HEK293 (cell line): ENCODE measurements around the gene HMGCS1.

Experiments used
- CTCF ChIA-PET: fragments of 350-600 bp; formaldehyde crosslinking; extraction: SDS; loops from one replicate; lab custom pipeline; 2021; ENCODE audit warnings: antibody characterized with exemption; lab: Yijun Ruan, JAX
- POLR2A ChIA-PET: fragments of 300-600 bp; formaldehyde crosslinking; extraction: SDS; loops from one replicate; lab custom pipeline; 2020; ENCODE audit warnings: antibody characterized with exemption, inconsistent platforms; lab: Yijun Ruan, JAX
- H3K27ac ChIP-seq: fragments of 200-500 bp; sonication (Bioruptor generic); 2 replicates; pipeline ENCODE4 v1.5.1; 2014; ENCODE audit warnings: low read depth, low read length, control low read depth, inconsistent platforms; ENCODE audit errors: extremely low read depth
- H3K36me3 ChIP-seq, 2 experiments: fragments of 200-500 bp in 1 of 2; sonication (Bioruptor generic) in 1 of 2; 1 replicate in 1 of 2; 2 replicates in 1 of 2; pipeline ENCODE4 v1.5.1; 2014 to 2017; ENCODE audit warnings: inconsistent platforms in 2 of 2, low read length in 2 of 2; ENCODE audit not compliant: control insufficient read depth in 2 of 2, insufficient read depth in 1 of 2
- H3K4me1 ChIP-seq: fragments of 200-500 bp; sonication (Bioruptor generic); 2 replicates; pipeline ENCODE4 v1.5.1; 2014; ENCODE audit warnings: mild to moderate bottlenecking, low read length, inconsistent platforms; ENCODE audit not compliant: control insufficient read depth, insufficient read depth
- H3K4me3 ChIP-seq: 2 replicates; pipeline ENCODE4 v1.5.1; 2011; ENCODE audit warnings: low read depth, mild to moderate bottlenecking, control low read depth, low read length, moderate library complexity
- H3K9me3 ChIP-seq: fragments of 200-500 bp; sonication (Bioruptor generic); 2 replicates; pipeline ENCODE4 v1.5.1; 2014; ENCODE audit warnings: low read depth, low read length, inconsistent platforms; ENCODE audit not compliant: control insufficient read depth, insufficient read depth
- AEBP2 ChIP-seq: fragments of 450-650 bp; formaldehyde crosslinking; IDR thresholded peaks from 2 replicates; pipeline ENCODE4 v1.5.1; 2016; ENCODE audit warnings: missing biosample characterization, missing genetic modification characterization, borderline replicate concordance
- GFI1B ChIP-seq: fragments of 450-650 bp; formaldehyde crosslinking; IDR thresholded peaks from 2 replicates; pipeline ENCODE4 v1.5.1; 2016; ENCODE audit warnings: missing biosample characterization, missing genetic modification characterization
- KLF7 ChIP-seq: fragments of 450-650 bp; formaldehyde crosslinking; IDR thresholded peaks from 2 replicates; pipeline ENCODE4 v1.5.1; 2016; ENCODE audit warnings: missing biosample characterization, missing genetic modification characterization, borderline replicate concordance
- REST ChIP-seq: fragments of 450-650 bp; formaldehyde crosslinking; IDR thresholded peaks from 2 replicates; pipeline ENCODE4 v1.5.1; 2016; ENCODE audit warnings: missing biosample characterization, missing genetic modification characterization
- SETDB1 ChIP-seq: IDR thresholded peaks from one replicate; pipeline ENCODE4 v1.6.1; 2017; ENCODE audit warnings: mild to moderate bottlenecking, low read length, moderate library complexity, mixed read lengths; ENCODE audit not compliant: insufficient read length
- TCF7L2 ChIP-seq: IDR thresholded peaks from 2 replicates; pipeline ENCODE4 v1.6.1; 2011; ENCODE audit warnings: low read depth, mild to moderate bottlenecking, inconsistent platforms, low read length, moderate library complexity, borderline replicate concordance
- TRIM28 ChIP-seq: IDR thresholded peaks from 2 replicates; pipeline ENCODE4 v1.6.1; 2011; ENCODE audit warnings: low read length, control low read depth, borderline replicate concordance
- ZBTB26 ChIP-seq: fragments of 450-650 bp; formaldehyde crosslinking; optimal IDR thresholded peaks from 2 replicates; pipeline ENCODE3; 2016; ENCODE audit warnings: missing biosample characterization, mild to moderate bottlenecking, missing genetic modification characterization
- ZBTB6 ChIP-seq: fragments of 450-650 bp; formaldehyde crosslinking; IDR thresholded peaks from 2 replicates; pipeline ENCODE4 v1.5.1; 2017; ENCODE audit warnings: missing biosample characterization, missing genetic modification characterization
- ZEB2 ChIP-seq: fragments of 450-650 bp; formaldehyde crosslinking; IDR thresholded peaks from 2 replicates; pipeline ENCODE4 v1.5.1; 2016; ENCODE audit warnings: missing biosample characterization, missing genetic modification characterization
- ZNF10 ChIP-seq: fragments of 450-650 bp; formaldehyde crosslinking; IDR thresholded peaks from 2 replicates; pipeline ENCODE4 v1.5.1; 2017; ENCODE audit warnings: missing biosample characterization, missing genetic modification characterization
- ZNF16 ChIP-seq: fragments of 450-650 bp; formaldehyde crosslinking; IDR thresholded peaks from 2 replicates; pipeline ENCODE4 v1.5.1; 2016; ENCODE audit warnings: low read depth, missing biosample characterization, missing genetic modification characterization
- ZNF169 ChIP-seq: fragments of 450-650 bp; formaldehyde crosslinking; IDR thresholded peaks from 2 replicates; pipeline ENCODE4 v1.5.1; 2016; ENCODE audit warnings: missing biosample characterization, missing genetic modification characterization
- ZNF248 ChIP-seq: fragments of 450-650 bp; formaldehyde crosslinking; IDR thresholded peaks from 2 replicates; pipeline ENCODE4 v1.5.1; 2017; ENCODE audit warnings: missing biosample characterization, missing genetic modification characterization
- ZNF433 ChIP-seq: fragments of 450-650 bp; formaldehyde crosslinking; IDR thresholded peaks from 2 replicates; pipeline ENCODE4 v1.5.1; 2016; ENCODE audit warnings: missing biosample characterization, missing genetic modification characterization, low read depth
- ZNF596 ChIP-seq: fragments of 450-650 bp; IDR thresholded peaks from 2 replicates; pipeline ENCODE4 v1.5.0; 2018; ENCODE audit warnings: missing biosample characterization, mild to moderate bottlenecking, missing genetic modification characterization, moderate library complexity
- ZNF670 ChIP-seq: fragments of 450-650 bp; formaldehyde crosslinking; IDR thresholded peaks from 2 replicates; pipeline ENCODE4 v1.5.1; 2016; ENCODE audit warnings: missing biosample characterization, missing genetic modification characterization, low read depth
- ZNF701 ChIP-seq: fragments of 450-650 bp; formaldehyde crosslinking; IDR thresholded peaks from 2 replicates; pipeline ENCODE4 v1.5.1; 2016; ENCODE audit warnings: missing biosample characterization, missing genetic modification characterization
- ZNF776 ChIP-seq: fragments of 450-650 bp; formaldehyde crosslinking; IDR thresholded peaks from 2 replicates; pipeline ENCODE4 v1.5.0; 2017; ENCODE audit warnings: missing biosample characterization, missing genetic modification characterization, borderline replicate concordance
- ZSCAN4 ChIP-seq: fragments of 450-650 bp; formaldehyde crosslinking; IDR thresholded peaks from 2 replicates; pipeline ENCODE4 v1.5.1; 2017; ENCODE audit warnings: missing biosample characterization, missing genetic modification characterization
- ZXDB ChIP-seq: fragments of 450-650 bp; formaldehyde crosslinking; IDR thresholded peaks from 2 replicates; pipeline ENCODE4 v1.5.1; 2016; ENCODE audit warnings: missing biosample characterization, missing genetic modification characterization

Gene HMGCS1

GRCh38 chr5:43251754-43252153, 61.5 kb downstream of the HMGCS1 start:
- Histone ChIP-seq H3K4me1 (0 out of 2 replicates have a peak, but pooled peaks cover 2% of the 10 kb centered on the region), H3K36me3 (no peaks in the 10 kb centered on the region), H3K27ac (no peak overlapping the region), H3K4me3 (no peak overlapping the region), H3K9me3 (no peaks in the 10 kb centered on the region)
- ChIA-PET POLR2A (no interaction called here), CTCF (interaction anchor here (0.7 to 1.0 kb wide), 2 partner anchors 138 to 1108 kb away, joined by 3 read pairs; no protein-coding TSS in a partner anchor)
- TF ChIP-seq ZNF10 (tag by site-specific recombination), result no peak
- TF ChIP-seq ZNF776 (tag by site-specific recombination), result no peak
- TF ChIP-seq ZXDB (tag by site-specific recombination), result no peak
- no peak for TF ChIP-seq KLF7 (tag by site-specific recombination)
- TF ChIP-seq TRIM28, result no peak
- TF ChIP-seq ZSCAN4 (tag by site-specific recombination), result no peak
- TF ChIP-seq REST (tag by site-specific recombination), result no peak

GRCh38 chr5:43245724-43246385, 67.4 kb downstream of the HMGCS1 start:
- ChIA-PET POLR2A (no interaction called here), CTCF (interaction anchor here (0.6 kb wide), 1 partner anchor 38 kb away, joined by 3 read pairs; no protein-coding TSS in a partner anchor)
- Histone ChIP-seq H3K27ac (no peak overlapping the region), H3K9me3 (no peaks in the 10 kb centered on the region), H3K36me3 (no peaks in the 10 kb centered on the region), H3K4me3 (no peak overlapping the region), H3K4me1 (no peaks in the 10 kb centered on the region)
- TF ChIP-seq ZNF670 (tag by site-specific recombination) (no peak), ZNF248 (tag by site-specific recombination) (no peak), ZNF16 (no peak), ZBTB26 (tag by site-specific recombination) (no peak), AEBP2 (tag by site-specific recombination) (no peak), ZBTB6 (tag by site-specific recombination) (no peak), ZNF596 (no peak), SETDB1 (no peak), ZNF701 (no peak), ZEB2 (tag by site-specific recombination) (no peak), TCF7L2 (no peak), GFI1B (no peak), ZNF433 (no peak), ZNF169 (tag by site-specific recombination) (no peak)
